ENCODE results near the gene GAPDH. TPM values are rescaled to one million over a fixed set of nuclear protein-coding genes. Genes with fewer than 3 reads are reported as not detected.
"Not testable (repeated sequence)": the region's sequence is repeated elsewhere in the genome, so short reads cannot be mapped to it uniquely, and the experiment has no call there.

The GAPDH gene
- polyA plus RNA-seq, 4 donors = 1,934 to 3,805 (median 2,842) TPM

DNA sequence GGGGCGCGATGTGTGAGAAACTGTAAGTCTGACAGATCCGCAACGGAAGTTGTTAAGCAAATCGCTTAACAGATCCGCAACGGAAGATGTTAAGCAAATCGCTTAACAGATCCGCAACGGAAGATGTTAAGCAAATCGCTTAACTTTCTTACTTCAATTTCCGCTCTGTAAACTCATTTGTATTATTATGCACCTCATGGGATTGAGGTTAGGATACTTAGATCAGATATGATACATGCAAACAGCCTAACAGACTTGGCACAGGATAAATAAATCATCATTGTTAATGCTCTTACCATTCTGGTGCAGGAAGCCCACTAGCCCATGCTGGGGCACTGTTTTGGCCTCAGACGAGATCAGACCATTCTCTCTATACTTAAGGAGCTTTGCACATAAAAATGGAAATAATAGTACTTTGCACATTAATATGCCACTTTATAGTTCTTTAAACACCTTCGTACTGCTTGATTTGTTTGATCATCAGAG, 40.0 kb upstream of the GAPDH start:
- Histone ChIP-seq H3K4me1 (ENCODE audit: control insufficient read depth in 3 of 3, insufficient read depth in 2 of 3, low read depth in 1 of 3, low read length in 2 of 3) (peaks cover 7 to 22% (median 7%) of the 10 kb centered on the region in 3 donors), H3K36me3 (ENCODE audit: control insufficient read depth in 3 of 3, insufficient read depth in 2 of 3, low read depth in 1 of 3, low read length in 3 of 3) (peaks cover 5 to 31% (median 6%) of the 10 kb centered on the region in 3 donors), H3K9me3 (ENCODE audit: control insufficient read depth in 2 of 2, insufficient read depth in 1 of 2, low read depth in 1 of 2, low read length in 1 of 2) (no peaks in the 10 kb centered on the region), H3K4me3 (ENCODE audit: low read depth in 1 of 3, low read length in 3 of 3) (peak overlapping the region; percentile 53 to 58 (median 55)), H3K27me3 (ENCODE audit: control insufficient read depth in 3 of 3, insufficient read depth in 3 of 3, low read length in 3 of 3) (no peaks in the 10 kb centered on the region), H3K27ac (ENCODE audit: low read depth in 1 of 3, low read length in 2 of 3) (peak overlapping the region; percentile 8 to 72 (median 57))
- WGBS, 3 donors = 0 to 1% (median 1%) methylated on average over 14 of the region's 14 CpGs
- peak in 1 of 2 donors; percentile 8 for DNase-seq
- FAIRE-seq = no peak

DNA sequence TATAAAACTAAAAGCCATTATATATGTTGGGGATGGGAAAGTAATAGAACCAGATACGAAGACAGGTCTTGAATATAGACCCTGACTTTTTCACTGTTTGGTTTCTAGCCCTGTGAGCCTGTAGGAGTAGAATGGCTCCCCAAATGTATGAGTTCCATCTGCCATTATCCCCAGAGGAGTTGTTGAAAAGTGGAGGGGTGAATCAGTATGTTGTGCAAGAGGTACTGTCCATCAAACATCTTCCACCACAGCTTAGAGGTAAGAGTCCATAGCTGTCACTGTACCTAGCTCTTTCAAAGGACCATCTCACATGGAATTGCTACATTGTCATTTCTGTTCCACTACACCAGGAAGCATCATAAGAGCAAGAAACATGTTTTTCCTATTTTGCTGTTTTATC, 39.3 kb upstream of the GAPDH start:
- Histone ChIP-seq H3K9me3 (ENCODE audit: control insufficient read depth in 2 of 2, insufficient read depth in 1 of 2, low read depth in 1 of 2, low read length in 1 of 2) (no peaks in the 10 kb centered on the region), H3K27me3 (ENCODE audit: control insufficient read depth in 3 of 3, insufficient read depth in 3 of 3, low read length in 3 of 3) (no peaks in the 10 kb centered on the region), H3K27ac (ENCODE audit: low read depth in 1 of 3, low read length in 2 of 3) (no peak overlapping the region), H3K4me3 (ENCODE audit: low read depth in 1 of 3, low read length in 3 of 3) (peak overlapping the region in 1 of 3 donors; percentile 58), H3K36me3 (ENCODE audit: control insufficient read depth in 3 of 3, insufficient read depth in 2 of 3, low read depth in 1 of 3, low read length in 3 of 3) (peaks cover 5 to 38% (median 6%) of the 10 kb centered on the region in 3 donors), H3K4me1 (ENCODE audit: control insufficient read depth in 3 of 3, insufficient read depth in 2 of 3, low read depth in 1 of 3, low read length in 2 of 3) (peaks cover 7 to 22% (median 7%) of the 10 kb centered on the region in 3 donors)
- DNase-seq = no peak
- no peak for FAIRE-seq
- 38 to 63% (median 52%) methylated on average over 1 of the region's 1 CpG for WGBS, 3 donors

GRCh38 chr12:6497291-6497690, 37.0 kb upstream of the GAPDH start:
- not testable (repeated sequence) for H3K27me3 ChIP-seq (ENCODE audit: control insufficient read depth in 3 of 3, insufficient read depth in 3 of 3, low read length in 3 of 3); DNase-seq; H3K9me3 ChIP-seq (ENCODE audit: control insufficient read depth in 2 of 2, insufficient read depth in 1 of 2, low read depth in 1 of 2, low read length in 1 of 2); H3K4me3 ChIP-seq (ENCODE audit: low read depth in 1 of 3, low read length in 3 of 3); FAIRE-seq; H3K27ac ChIP-seq (ENCODE audit: low read depth in 1 of 3, low read length in 2 of 3)
- 72 to 90% (median 77%) methylated on average over 3 of the region's 3 CpGs for WGBS, 3 donors
- Histone ChIP-seq H3K4me1 (ENCODE audit: control insufficient read depth in 3 of 3, insufficient read depth in 2 of 3, low read depth in 1 of 3, low read length in 2 of 3) (peaks cover 5 to 17% (median 5%) of the 10 kb centered on the region in 3 donors), H3K36me3 (ENCODE audit: control insufficient read depth in 3 of 3, insufficient read depth in 2 of 3, low read depth in 1 of 3, low read length in 3 of 3) (peaks cover 5 to 29% (median 6%) of the 10 kb centered on the region in 3 donors)

- 90 to 96% (median 95%) methylated on average over 2 of the region's 2 CpGs for WGBS, 3 donors
- no peak for DNase-seq
- Histone ChIP-seq H3K36me3 (ENCODE audit: control insufficient read depth in 3 of 3, insufficient read depth in 2 of 3, low read depth in 1 of 3, low read length in 3 of 3) (peaks cover 5 to 45% (median 6%) of the 10 kb centered on the region in 3 donors), H3K27me3 (ENCODE audit: control insufficient read depth in 3 of 3, insufficient read depth in 3 of 3, low read length in 3 of 3) (no peaks in the 10 kb centered on the region), H3K4me3 (ENCODE audit: low read depth in 1 of 3, low read length in 3 of 3) (no peak overlapping the region), H3K4me1 (ENCODE audit: control insufficient read depth in 3 of 3, insufficient read depth in 2 of 3, low read depth in 1 of 3, low read length in 2 of 3) (peaks cover 0 to 5% (median 0%) of the 10 kb centered on the region in 3 donors), H3K9me3 (ENCODE audit: control insufficient read depth in 2 of 2, insufficient read depth in 1 of 2, low read depth in 1 of 2, low read length in 1 of 2) (no peaks in the 10 kb centered on the region), H3K27ac (ENCODE audit: low read depth in 1 of 3, low read length in 2 of 3) (no peak overlapping the region)
- FAIRE-seq = no peak
Measured at GRCh38 chr12:6500466-6500865, 33.9 kb upstream of the GAPDH start.

DNA sequence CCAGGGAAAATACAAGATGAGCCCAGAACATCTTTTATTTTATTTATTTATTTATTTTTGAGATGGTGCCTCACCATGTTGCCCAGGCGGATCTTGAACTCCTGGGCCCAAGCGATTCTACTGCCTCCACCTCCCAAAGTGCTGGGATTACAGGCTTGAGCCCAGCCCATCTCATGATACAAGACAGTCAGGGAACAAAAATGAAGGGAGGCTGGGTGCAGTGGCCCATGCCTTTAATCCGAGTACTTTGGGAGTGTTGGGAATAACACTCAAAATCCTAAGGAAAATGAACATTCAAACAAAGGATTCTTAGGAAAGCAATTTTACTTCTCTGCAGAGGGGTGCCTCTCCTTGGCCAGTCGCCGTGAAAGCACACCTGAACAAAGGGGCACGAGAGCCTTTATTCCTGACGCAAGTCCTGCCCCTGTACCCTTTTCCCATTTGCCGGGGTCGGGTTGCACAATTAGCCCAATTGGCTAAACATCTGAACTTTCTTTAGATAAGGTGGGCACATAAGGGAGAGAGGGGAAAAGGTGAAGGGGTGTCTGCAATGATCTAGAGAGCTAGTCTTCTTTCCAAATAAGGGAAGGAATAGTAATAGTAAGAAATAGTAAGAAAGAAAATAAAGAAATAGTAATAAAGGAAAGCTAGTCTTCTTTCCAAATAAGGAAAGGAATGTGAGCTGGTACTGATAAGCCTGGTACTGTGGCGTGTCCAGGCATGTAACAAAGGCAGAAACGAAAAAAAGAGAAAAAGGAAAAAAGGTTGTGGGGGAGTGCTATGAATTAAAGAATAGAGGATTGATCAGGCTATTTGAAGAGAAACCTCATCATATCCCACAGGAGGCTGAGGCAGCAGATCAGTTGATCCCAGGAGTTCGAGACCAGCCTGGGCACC, 27.0 kb upstream of the GAPDH start:
- no peaks in the 10 kb centered on the region for H3K27me3 ChIP-seq (ENCODE audit: control insufficient read depth in 3 of 3, insufficient read depth in 3 of 3, low read length in 3 of 3)
- 89 to 95% (median 91%) methylated on average over 12 of the region's 12 CpGs for WGBS, 3 donors
- no peaks in the 10 kb centered on the region for H3K9me3 ChIP-seq (ENCODE audit: control insufficient read depth in 2 of 2, insufficient read depth in 1 of 2, low read depth in 1 of 2, low read length in 1 of 2)
- peaks cover 0 to 54% (median 5%) of the 10 kb centered on the region in 3 donors for H3K36me3 ChIP-seq (ENCODE audit: control insufficient read depth in 3 of 3, insufficient read depth in 2 of 3, low read depth in 1 of 3, low read length in 3 of 3)
- H3K27ac ChIP-seq (ENCODE audit: low read depth in 1 of 3, low read length in 2 of 3) = no peak overlapping the region
- H3K4me1 ChIP-seq (ENCODE audit: control insufficient read depth in 3 of 3, insufficient read depth in 2 of 3, low read depth in 1 of 3, low read length in 2 of 3) = no peaks in the 10 kb centered on the region
- FAIRE-seq = no peak
- DNase-seq = no peak
- no peak overlapping the region for H3K4me3 ChIP-seq (ENCODE audit: low read depth in 1 of 3, low read length in 3 of 3)

DNA sequence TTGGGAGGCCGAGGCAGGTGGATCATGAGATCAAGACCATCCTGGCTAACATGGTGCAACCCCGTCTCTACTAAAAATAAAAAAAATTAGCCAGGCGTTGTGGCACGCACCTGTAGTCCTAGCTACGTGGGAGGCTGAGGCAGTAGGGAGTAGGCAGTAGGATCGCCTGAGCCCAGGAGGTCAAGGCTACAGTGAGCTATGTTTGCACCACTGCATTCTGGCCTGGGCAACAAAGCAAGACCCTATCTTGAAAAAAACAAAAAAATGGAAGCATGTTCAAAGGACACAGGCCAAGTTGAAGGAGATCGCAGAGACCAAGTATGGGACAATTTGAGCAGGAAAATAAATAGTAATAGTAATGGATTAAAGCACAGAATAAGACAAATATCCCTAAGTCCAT, 26.2 kb upstream of the GAPDH start:
- Histone ChIP-seq H3K36me3 (ENCODE audit: control insufficient read depth in 3 of 3, insufficient read depth in 2 of 3, low read depth in 1 of 3, low read length in 3 of 3) (peaks cover 0 to 53% (median 7%) of the 10 kb centered on the region in 3 donors), H3K27ac (ENCODE audit: low read depth in 1 of 3, low read length in 2 of 3) (no peak overlapping the region), H3K4me3 (ENCODE audit: low read depth in 1 of 3, low read length in 3 of 3) (no peak overlapping the region), H3K4me1 (ENCODE audit: control insufficient read depth in 3 of 3, insufficient read depth in 2 of 3, low read depth in 1 of 3, low read length in 2 of 3) (no peaks in the 10 kb centered on the region), H3K9me3 (ENCODE audit: control insufficient read depth in 2 of 2, insufficient read depth in 1 of 2, low read depth in 1 of 2, low read length in 1 of 2) (no peaks in the 10 kb centered on the region), H3K27me3 (ENCODE audit: control insufficient read depth in 3 of 3, insufficient read depth in 3 of 3, low read length in 3 of 3) (no peaks in the 10 kb centered on the region)
- DNase-seq (no peak), FAIRE-seq (no peak)
- 82 to 92% (median 83%) methylated on average over 7 of the region's 7 CpGs for WGBS, 3 donors

GRCh38 chr12:6520186-6520585, 14.1 kb upstream of the GAPDH start:
- 78 to 82% (median 80%) methylated on average over 3 of the region's 3 CpGs for WGBS, 3 donors
- peaks cover 15 to 68% (median 21%) of the 10 kb centered on the region in 3 donors for H3K36me3 ChIP-seq (ENCODE audit: control insufficient read depth in 3 of 3, insufficient read depth in 2 of 3, low read depth in 1 of 3, low read length in 3 of 3)
- no peak for DNase-seq

GRCh38 chr12:6522193-6522592, 12.1 kb upstream of the GAPDH start:
- FAIRE-seq = no peak

More at GRCh38 chr12:6520186-6520585, 14.1 kb upstream of the GAPDH start:
- no peaks in the 10 kb centered on the region for H3K4me1 ChIP-seq (ENCODE audit: control insufficient read depth in 3 of 3, insufficient read depth in 2 of 3, low read depth in 1 of 3, low read length in 2 of 3)
- no peak overlapping the region for H3K27ac ChIP-seq (ENCODE audit: low read depth in 1 of 3, low read length in 2 of 3)
- no peak for FAIRE-seq
- H3K27me3 ChIP-seq (ENCODE audit: control insufficient read depth in 3 of 3, insufficient read depth in 3 of 3, low read length in 3 of 3) = no peaks in the 10 kb centered on the region
- H3K9me3 ChIP-seq (ENCODE audit: control insufficient read depth in 2 of 2, insufficient read depth in 1 of 2, low read depth in 1 of 2, low read length in 1 of 2) = no peaks in the 10 kb centered on the region
- no peak overlapping the region for H3K4me3 ChIP-seq (ENCODE audit: low read depth in 1 of 3, low read length in 3 of 3)

More at GRCh38 chr12:6522193-6522592, 12.1 kb upstream of the GAPDH start:
- Histone ChIP-seq H3K36me3 (ENCODE audit: control insufficient read depth in 3 of 3, insufficient read depth in 2 of 3, low read depth in 1 of 3, low read length in 3 of 3) (peaks cover 18 to 74% (median 27%) of the 10 kb centered on the region in 3 donors), H3K4me1 (ENCODE audit: control insufficient read depth in 3 of 3, insufficient read depth in 2 of 3, low read depth in 1 of 3, low read length in 2 of 3) (no peaks in the 10 kb centered on the region), H3K27me3 (ENCODE audit: control insufficient read depth in 3 of 3, insufficient read depth in 3 of 3, low read length in 3 of 3) (no peaks in the 10 kb centered on the region), H3K9me3 (ENCODE audit: control insufficient read depth in 2 of 2, insufficient read depth in 1 of 2, low read depth in 1 of 2, low read length in 1 of 2) (no peaks in the 10 kb centered on the region), H3K4me3 (ENCODE audit: low read depth in 1 of 3, low read length in 3 of 3) (no peak overlapping the region), H3K27ac (ENCODE audit: low read depth in 1 of 3, low read length in 2 of 3) (no peak overlapping the region)
- WGBS, 3 donors = 85 to 93% (median 87%) methylated on average over 10 of the region's 10 CpGs
- DNase-seq = no peak
